Astrocyte (in vitro differentiated cells and primary cell): ENCODE results near the gene NCLN.

Experiments
- EZH2 ChIP-seq: IDR thresholded peaks from 2 replicates; pipeline ENCODE4 v1.6.1; 2012; ENCODE audit warnings: mild to moderate bottlenecking, low read length, inconsistent platforms; ENCODE audit not compliant: insufficient read depth
- TF ChIP-seq, protein P1 (sequence below): IDR thresholded peaks from 2 replicates; pipeline ENCODE4 v1.5.1; 2011; ENCODE audit warnings: low read depth, mild to moderate bottlenecking, inconsistent platforms, low read length, moderate library complexity; ENCODE audit not compliant: insufficient read depth

- TF ChIP-seq, protein P1, sequence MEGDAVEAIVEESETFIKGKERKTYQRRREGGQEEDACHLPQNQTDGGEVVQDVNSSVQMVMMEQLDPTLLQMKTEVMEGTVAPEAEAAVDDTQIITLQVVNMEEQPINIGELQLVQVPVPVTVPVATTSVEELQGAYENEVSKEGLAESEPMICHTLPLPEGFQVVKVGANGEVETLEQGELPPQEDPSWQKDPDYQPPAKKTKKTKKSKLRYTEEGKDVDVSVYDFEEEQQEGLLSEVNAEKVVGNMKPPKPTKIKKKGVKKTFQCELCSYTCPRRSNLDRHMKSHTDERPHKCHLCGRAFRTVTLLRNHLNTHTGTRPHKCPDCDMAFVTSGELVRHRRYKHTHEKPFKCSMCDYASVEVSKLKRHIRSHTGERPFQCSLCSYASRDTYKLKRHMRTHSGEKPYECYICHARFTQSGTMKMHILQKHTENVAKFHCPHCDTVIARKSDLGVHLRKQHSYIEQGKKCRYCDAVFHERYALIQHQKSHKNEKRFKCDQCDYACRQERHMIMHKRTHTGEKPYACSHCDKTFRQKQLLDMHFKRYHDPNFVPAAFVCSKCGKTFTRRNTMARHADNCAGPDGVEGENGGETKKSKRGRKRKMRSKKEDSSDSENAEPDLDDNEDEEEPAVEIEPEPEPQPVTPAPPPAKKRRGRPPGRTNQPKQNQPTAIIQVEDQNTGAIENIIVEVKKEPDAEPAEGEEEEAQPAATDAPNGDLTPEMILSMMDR: no peak
- no peak for TF ChIP-seq EZH2
Measured at GRCh38 chr19:3176715-3177501, 8.8 kb upstream of the NCLN start.
